ENCODE measurements around the gene CYP2W1. TPM values are rescaled to one million over a fixed set of nuclear protein-coding genes. Genes with fewer than 3 reads are reported as not detected.

The CYP2W1 gene
- total and polyA plus RNA-seq, 10 of the 15 experiments (the other 5 are each of a cell fraction or from before 2014, with no cell fraction given) = not detected

DNA sequence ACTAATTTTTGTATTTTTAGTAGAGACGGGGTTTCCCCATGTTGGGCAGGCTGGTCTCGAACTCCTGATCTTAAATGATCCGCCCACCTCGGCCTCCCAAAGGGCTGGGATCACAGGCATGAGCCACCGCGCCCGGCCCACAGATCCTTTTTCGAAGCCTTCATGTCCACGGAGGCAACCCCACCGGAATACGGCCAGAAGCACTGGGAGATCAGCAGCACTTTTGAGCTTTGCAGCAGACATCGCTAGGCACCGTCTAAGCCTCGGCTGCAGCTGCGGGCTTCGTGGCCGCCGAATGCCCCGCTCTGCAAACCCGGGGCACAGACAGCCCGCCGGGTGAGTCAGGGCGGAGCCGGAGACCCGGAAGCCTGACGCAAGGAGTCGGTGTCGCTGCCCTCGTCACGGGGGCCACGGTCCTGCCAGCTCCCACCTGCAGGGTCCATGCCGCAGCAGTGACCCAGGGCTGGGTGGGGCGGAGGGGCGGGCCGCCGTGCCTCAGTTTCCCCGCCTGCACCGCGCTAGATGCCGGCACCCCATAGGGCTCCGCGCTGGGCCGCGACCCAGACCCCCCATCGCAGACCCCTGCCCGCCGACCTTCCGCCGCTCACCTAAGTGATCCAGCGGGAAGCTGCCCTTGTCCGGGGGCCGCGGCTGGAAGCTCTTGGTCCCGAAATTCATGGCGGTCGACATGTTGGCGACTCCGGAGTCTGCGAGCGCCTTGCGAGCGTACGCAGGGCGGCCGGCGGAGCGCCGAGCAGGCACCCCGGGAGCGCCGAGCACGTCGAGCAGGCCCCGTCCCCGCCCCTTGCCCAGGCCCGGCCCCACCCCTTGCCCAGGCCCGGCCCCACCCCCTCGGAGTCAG, 7.9 kb upstream of the CYP2W1 start, which contains the start of gene COX19 (continued):
- TF ChIP-seq, protein P1, sequence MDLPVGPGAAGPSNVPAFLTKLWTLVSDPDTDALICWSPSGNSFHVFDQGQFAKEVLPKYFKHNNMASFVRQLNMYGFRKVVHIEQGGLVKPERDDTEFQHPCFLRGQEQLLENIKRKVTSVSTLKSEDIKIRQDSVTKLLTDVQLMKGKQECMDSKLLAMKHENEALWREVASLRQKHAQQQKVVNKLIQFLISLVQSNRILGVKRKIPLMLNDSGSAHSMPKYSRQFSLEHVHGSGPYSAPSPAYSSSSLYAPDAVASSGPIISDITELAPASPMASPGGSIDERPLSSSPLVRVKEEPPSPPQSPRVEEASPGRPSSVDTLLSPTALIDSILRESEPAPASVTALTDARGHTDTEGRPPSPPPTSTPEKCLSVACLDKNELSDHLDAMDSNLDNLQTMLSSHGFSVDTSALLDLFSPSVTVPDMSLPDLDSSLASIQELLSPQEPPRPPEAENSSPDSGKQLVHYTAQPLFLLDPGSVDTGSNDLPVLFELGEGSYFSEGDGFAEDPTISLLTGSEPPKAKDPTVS (IDR thresholded peaks at IDR 0.05; ENCODE audit: low read depth, low read length) = no peak
- TF ChIP-seq CREB1 (IDR thresholded peaks at IDR 0.05; ENCODE audit: low read depth) = peak; percentile 48; the same call in 1 of the 2 replicates
- TF ChIP-seq ZNF622 (IDR thresholded peaks at IDR 0.05) = no peak
- TF ChIP-seq BRCA1 (IDR thresholded peaks at IDR 0.05; ENCODE audit: low read depth, low read length) = no peak
- TF ChIP-seq EZH2 (IDR thresholded peaks at IDR 0.05; ENCODE audit: borderline replicate concordance, control insufficient read depth, low read depth, low read length) = no peak
- peak; percentile 69; the same call in 1 of the 2 replicates for TF ChIP-seq STAT1 (conservative IDR thresholded peaks at IDR 0.05)
- TF ChIP-seq, protein P2, sequence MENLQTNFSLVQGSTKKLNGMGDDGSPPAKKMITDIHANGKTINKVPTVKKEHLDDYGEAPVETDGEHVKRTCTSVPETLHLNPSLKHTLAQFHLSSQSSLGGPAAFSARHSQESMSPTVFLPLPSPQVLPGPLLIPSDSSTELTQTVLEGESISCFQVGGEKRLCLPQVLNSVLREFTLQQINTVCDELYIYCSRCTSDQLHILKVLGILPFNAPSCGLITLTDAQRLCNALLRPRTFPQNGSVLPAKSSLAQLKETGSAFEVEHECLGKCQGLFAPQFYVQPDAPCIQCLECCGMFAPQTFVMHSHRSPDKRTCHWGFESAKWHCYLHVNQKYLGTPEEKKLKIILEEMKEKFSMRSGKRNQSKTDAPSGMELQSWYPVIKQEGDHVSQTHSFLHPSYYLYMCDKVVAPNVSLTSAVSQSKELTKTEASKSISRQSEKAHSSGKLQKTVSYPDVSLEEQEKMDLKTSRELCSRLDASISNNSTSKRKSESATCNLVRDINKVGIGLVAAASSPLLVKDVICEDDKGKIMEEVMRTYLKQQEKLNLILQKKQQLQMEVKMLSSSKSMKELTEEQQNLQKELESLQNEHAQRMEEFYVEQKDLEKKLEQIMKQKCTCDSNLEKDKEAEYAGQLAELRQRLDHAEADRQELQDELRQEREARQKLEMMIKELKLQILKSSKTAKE (IDR thresholded peaks at IDR 0.05; ENCODE audit: low read depth, poor library complexity, severe bottlenecking) = no peak
- TF ChIP-seq RUNX3 (IDR thresholded peaks at IDR 0.05; ENCODE audit: low read length) = no peak
- TF ChIP-seq SP1 (IDR thresholded peaks at IDR 0.05; ENCODE audit: low read depth, low read length) = no peak
- peak; percentile 79 for TF ChIP-seq POLR2AphosphoS5 (IDR thresholded peaks at IDR 0.05; ENCODE audit: low read length)
- TF ChIP-seq ZNF217 (IDR thresholded peaks at IDR 0.05) = no peak
- no peak for TF ChIP-seq MEF2B (IDR thresholded peaks at IDR 0.05; ENCODE audit: partially characterized antibody, poor library complexity, severe bottlenecking)
- TF ChIP-seq ZZZ3 (IDR thresholded peaks at IDR 0.05; ENCODE audit: control insufficient read depth, insufficient read length, low read depth) = no peak
- no peak for TF ChIP-seq SPI1 (IDR thresholded peaks at IDR 0.05; ENCODE audit: borderline replicate concordance, insufficient read depth, low read depth, low read length)
- TF ChIP-seq YBX1 (IDR thresholded peaks at IDR 0.05) = no peak
- TF ChIP-seq, protein P3, sequence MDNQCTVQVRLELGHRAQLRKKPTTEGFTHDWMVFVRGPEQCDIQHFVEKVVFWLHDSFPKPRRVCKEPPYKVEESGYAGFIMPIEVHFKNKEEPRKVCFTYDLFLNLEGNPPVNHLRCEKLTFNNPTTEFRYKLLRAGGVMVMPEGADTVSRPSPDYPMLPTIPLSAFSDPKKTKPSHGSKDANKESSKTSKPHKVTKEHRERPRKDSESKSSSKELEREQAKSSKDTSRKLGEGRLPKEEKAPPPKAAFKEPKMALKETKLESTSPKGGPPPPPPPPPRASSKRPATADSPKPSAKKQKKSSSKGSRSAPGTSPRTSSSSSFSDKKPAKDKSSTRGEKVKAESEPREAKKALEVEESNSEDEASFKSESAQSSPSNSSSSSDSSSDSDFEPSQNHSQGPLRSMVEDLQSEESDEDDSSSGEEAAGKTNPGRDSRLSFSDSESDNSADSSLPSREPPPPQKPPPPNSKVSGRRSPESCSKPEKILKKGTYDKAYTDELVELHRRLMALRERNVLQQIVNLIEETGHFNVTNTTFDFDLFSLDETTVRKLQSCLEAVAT (IDR thresholded peaks at IDR 0.05) = peak; percentile 100
- TF ChIP-seq NFYA (IDR thresholded peaks at IDR 0.05; ENCODE audit: borderline replicate concordance, low read depth, low read length) = no peak
- no peak for TF ChIP-seq MYC (IDR thresholded peaks at IDR 0.05; ENCODE audit: insufficient read depth, insufficient read length, insufficient replicate concordance, low read length, severe bottlenecking)
- TF ChIP-seq, protein P4, sequence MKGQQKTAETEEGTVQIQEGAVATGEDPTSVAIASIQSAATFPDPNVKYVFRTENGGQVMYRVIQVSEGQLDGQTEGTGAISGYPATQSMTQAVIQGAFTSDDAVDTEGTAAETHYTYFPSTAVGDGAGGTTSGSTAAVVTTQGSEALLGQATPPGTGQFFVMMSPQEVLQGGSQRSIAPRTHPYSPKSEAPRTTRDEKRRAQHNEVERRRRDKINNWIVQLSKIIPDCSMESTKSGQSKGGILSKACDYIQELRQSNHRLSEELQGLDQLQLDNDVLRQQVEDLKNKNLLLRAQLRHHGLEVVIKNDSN (IDR thresholded peaks at IDR 0.05; ENCODE audit: borderline replicate concordance, extremely low read length, insufficient read depth, low read depth, low read length) = no peak
- TF ChIP-seq BMI1 (IDR thresholded peaks at IDR 0.05; ENCODE audit: borderline replicate concordance) = no peak
- TF ChIP-seq ZNF207 (IDR thresholded peaks at IDR 0.05; ENCODE audit: borderline replicate concordance) = peak; percentile 71; the same call in 1 of the 2 replicates
- TF ChIP-seq TARDBP (IDR thresholded peaks at IDR 0.05; ENCODE audit: borderline replicate concordance) = no peak
- no peak for TF ChIP-seq IRF4 (IDR thresholded peaks at IDR 0.05; ENCODE audit: low read depth, low read length)
- TF ChIP-seq SUPT20H (IDR thresholded peaks at IDR 0.05; ENCODE audit: borderline replicate concordance, control insufficient read depth, low read depth, low read length) = no peak
- TF ChIP-seq JUNB (IDR thresholded peaks at IDR 0.05) = no peak
